Measurements from ENCODE around the gene ABCA5. TPM values are rescaled to one million over a fixed set of nuclear protein-coding genes. Genes with fewer than 3 reads are reported as not detected.

The ABCA5 gene
- total and polyA plus RNA-seq, 2 of the 13 experiments (the other 11 are each of a cell fraction or from before 2014, with no cell fraction given): 9.7 to 10.1 TPM

GRCh38 chr17:69235338-69236058 lies 91.4 kb downstream of the ABCA5 start (continued):
- TF ChIP-seq, protein P1, sequence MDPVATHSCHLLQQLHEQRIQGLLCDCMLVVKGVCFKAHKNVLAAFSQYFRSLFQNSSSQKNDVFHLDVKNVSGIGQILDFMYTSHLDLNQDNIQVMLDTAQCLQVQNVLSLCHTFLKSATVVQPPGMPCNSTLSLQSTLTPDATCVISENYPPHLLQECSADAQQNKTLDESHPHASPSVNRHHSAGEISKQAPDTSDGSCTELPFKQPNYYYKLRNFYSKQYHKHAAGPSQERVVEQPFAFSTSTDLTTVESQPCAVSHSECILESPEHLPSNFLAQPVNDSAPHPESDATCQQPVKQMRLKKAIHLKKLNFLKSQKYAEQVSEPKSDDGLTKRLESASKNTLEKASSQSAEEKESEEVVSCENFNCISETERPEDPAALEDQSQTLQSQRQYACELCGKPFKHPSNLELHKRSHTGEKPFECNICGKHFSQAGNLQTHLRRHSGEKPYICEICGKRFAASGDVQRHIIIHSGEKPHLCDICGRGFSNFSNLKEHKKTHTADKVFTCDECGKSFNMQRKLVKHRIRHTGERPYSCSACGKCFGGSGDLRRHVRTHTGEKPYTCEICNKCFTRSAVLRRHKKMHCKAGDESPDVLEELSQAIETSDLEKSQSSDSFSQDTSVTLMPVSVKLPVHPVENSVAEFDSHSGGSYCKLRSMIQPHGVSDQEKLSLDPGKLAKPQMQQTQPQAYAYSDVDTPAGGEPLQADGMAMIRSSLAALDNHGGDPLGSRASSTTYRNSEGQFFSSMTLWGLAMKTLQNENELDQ (CRISPR knock-in tag; IDR thresholded peaks at IDR 0.05; ENCODE audit: borderline replicate concordance): no peak
- peak; percentile 48; the same call in 1 of the 2 replicates for TF ChIP-seq HMGXB3 (CRISPR knock-in tag; IDR thresholded peaks at IDR 0.05; ENCODE audit: borderline replicate concordance)
- TF ChIP-seq CSRNP1 (CRISPR knock-in tag; IDR thresholded peaks at IDR 0.05): peak; percentile 63; the same call in 1 of the 2 replicates
- TF ChIP-seq, protein P2, sequence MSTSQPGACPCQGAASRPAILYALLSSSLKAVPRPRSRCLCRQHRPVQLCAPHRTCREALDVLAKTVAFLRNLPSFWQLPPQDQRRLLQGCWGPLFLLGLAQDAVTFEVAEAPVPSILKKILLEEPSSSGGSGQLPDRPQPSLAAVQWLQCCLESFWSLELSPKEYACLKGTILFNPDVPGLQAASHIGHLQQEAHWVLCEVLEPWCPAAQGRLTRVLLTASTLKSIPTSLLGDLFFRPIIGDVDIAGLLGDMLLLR (CRISPR knock-in tag; IDR thresholded peaks at IDR 0.05): no peak
- no peak for TF ChIP-seq JARID2 (CRISPR knock-in tag; IDR thresholded peaks at IDR 0.05; ENCODE audit: insufficient replicate concordance)
- no peak for TF ChIP-seq ZNF331 (CRISPR knock-in tag; IDR thresholded peaks at IDR 0.05)
- no peak for TF ChIP-seq RFX3 (CRISPR knock-in tag; IDR thresholded peaks at IDR 0.05)
- no peak for TF ChIP-seq ZNF678 (CRISPR knock-in tag; IDR thresholded peaks at IDR 0.05)
- no peak for TF ChIP-seq ZFP37 (CRISPR knock-in tag; IDR thresholded peaks at IDR 0.05; ENCODE audit: borderline replicate concordance)
- TF ChIP-seq, protein P3, sequence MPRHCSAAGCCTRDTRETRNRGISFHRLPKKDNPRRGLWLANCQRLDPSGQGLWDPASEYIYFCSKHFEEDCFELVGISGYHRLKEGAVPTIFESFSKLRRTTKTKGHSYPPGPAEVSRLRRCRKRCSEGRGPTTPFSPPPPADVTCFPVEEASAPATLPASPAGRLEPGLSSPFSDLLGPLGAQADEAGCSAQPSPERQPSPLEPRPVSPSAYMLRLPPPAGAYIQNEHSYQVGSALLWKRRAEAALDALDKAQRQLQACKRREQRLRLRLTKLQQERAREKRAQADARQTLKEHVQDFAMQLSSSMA (CRISPR knock-in tag; IDR thresholded peaks at IDR 0.05): no peak
- TF ChIP-seq, protein P4, sequence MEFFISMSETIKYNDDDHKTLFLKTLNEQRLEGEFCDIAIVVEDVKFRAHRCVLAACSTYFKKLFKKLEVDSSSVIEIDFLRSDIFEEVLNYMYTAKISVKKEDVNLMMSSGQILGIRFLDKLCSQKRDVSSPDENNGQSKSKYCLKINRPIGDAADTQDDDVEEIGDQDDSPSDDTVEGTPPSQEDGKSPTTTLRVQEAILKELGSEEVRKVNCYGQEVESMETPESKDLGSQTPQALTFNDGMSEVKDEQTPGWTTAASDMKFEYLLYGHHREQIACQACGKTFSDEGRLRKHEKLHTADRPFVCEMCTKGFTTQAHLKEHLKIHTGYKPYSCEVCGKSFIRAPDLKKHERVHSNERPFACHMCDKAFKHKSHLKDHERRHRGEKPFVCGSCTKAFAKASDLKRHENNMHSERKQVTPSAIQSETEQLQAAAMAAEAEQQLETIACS (CRISPR knock-in tag; IDR thresholded peaks at IDR 0.05): no peak
- TF ChIP-seq BCL3 (CRISPR knock-in tag; IDR thresholded peaks at IDR 0.05): no peak
- no peak for TF ChIP-seq ZNF782 (CRISPR knock-in tag; IDR thresholded peaks at IDR 0.05; ENCODE audit: borderline replicate concordance)
- TF ChIP-seq PCBP2 (optimal IDR thresholded peaks at IDR 0.05; ENCODE audit: low read depth, low read length, poor library complexity, severe bottlenecking): no peak
- no peak for TF ChIP-seq PLRG1 (conservative IDR thresholded peaks at IDR 0.05)
- no peak for TF ChIP-seq PAWR (CRISPR knock-in tag; IDR thresholded peaks at IDR 0.05; ENCODE audit: borderline replicate concordance)
